NCI-H2196 (cell line): ENCODE measurements around the gene TSPAN33.
A peak's percentile ranks its signal among the peaks of the same experiment; 100 is the strongest.

Source experiments
- DNase-seq: peaks from one replicate; lab custom pipeline; 2025; ENCODE audit not compliant: unreplicated experiment; lab: John Stamatoyannopoulos, UW

TSPAN33 gene

DNA sequence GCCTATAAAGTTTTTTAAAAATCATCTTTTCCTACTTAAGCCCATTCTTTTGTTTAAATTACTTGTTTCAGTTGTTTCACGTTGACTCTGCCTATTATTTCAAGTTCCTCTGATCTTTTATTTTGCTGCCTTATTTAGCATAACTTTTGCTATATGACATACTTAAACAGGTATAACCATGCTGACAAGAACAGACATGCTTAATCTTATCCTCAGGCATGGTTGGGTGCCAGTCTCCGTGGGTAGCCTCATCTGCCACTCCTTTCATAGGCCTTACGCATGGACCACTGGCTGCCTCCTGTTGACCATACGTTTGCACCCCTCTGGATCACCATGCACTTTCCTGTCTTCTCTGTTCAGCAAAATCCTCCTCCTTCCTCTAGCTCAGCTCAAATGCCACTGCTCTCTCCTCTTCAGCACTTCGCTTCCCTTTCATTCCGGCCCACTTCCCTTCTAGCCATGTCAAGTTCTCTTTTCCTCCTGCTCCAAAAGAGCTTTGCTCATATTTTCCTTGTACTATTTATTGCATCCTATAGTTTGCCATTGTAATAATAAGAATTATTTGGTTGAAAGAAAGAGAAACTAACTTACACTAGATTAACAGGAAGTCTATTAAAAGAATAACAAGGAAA lies 10.0 kb upstream of the TSPAN33 start:
- no peak for DNase-seq

DNA sequence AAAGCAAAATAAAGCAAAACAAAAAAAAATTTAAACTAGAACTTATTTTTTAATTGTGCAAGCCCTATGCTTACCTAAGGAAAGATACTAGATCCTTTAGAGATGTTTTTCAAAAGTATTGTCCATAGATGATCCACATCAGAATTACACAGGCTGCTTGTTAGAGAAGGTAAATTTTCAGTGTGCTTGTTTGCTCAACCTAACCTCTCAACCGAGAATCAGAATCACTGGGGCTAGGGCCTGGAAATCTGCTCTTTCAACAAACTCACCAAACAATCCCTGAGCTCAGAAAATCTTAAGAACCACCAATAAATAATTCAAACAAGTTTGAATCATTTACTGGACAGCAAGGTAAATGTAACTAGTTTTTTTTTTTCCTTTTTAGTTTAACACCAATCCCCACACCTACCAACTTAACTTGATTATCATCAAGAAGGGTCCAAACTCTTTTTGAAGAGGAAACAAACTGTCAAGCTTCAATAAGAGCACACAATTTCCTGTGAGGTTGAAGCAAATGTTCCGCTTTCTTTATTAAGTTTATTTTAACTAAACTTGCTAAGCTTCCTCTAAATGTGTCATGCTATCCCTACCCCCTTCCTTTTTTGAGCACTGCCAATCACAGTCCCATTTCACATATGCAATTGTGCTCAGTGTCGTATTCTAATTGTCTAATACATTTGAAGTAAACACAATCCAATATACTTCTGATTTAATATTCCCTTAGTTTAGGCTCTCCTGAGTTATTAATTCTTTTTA lies 7.4 kb upstream of the TSPAN33 start:
- DNase-seq = no peak

DNA sequence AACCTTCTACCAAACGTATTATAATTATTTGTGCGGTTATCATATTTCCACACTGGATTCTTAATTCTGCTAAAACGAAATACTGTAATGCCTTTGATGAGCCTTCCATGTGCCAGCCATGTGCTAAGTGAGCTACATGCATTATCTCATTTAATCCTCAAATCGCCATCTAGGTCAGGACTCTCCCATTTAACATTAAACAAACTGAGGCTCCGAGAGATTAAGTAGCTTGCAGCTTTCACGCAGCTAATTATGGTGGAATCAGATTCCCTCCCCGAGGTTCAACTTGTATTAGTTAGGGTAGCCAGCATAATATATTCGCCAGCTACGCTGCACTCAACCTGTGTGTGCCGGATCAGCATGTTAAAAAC lies 798 bp upstream of the TSPAN33 start:
- DNase-seq = no peak

DNA sequence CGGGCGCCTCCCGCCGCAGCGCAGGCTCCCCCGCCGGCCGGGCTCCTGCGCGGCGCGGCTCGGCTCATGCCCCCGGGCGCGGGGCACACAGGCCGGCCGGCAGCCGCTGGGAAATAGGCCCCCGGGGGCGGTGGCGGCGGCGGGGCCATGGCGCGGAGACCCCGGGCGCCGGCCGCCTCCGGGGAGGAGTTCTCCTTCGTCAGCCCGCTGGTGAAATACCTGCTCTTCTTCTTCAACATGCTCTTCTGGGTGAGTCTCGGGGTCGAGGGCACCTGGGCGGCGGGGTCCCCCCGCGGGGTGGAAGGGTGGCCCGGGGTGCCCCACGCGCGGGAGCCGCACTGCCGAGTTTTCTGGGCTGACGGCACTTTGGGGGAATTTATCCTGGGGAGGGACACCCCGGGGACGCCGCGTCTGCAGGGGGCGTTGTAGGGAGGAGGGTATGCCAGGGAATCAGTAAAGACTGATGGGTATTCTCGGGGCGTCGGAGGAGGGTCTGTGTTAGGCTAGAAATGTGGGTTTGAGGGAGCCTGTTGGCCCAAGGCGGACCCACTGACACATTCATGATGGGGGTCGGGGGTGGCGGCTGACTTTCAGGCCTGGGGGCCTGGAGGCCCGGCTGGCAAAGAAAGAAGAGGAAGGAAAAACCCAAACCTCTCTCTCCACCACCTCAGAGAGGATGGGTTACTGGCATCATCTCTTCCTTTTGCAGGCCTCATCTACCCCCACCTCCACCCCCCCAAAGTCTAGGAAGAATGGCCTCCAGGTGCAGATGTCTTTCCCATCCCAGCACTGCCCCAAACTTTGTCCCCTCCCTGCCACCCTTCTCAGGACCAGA lies 544 bp downstream of the TSPAN33 start:
- no peak for DNase-seq

- DNase-seq = no peak
These were observed 1.9 kb downstream of the TSPAN33 start for GRCh38 chr7:129146237-129146979.

DNA sequence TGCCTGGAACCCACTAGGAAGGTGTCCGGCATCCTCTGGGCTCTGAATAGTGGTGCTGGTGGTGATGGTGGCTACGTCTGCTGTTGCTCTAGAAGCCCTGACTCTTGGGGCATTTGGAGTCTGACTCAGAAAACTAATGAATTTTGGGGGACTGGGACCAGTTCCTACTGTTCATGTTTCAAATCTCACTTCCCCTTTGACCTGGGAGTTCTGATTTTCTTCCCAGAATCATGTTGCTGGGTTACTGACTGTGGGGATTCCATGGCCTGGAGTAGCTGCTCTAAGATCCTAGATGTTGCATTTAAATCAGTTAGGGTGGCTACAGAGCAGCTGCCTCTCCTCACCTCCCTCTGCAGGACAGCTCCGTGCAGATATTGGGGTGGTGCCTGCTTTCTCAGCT lies 3.2 kb downstream of the TSPAN33 start:
- DNase-seq = no peak

DNA sequence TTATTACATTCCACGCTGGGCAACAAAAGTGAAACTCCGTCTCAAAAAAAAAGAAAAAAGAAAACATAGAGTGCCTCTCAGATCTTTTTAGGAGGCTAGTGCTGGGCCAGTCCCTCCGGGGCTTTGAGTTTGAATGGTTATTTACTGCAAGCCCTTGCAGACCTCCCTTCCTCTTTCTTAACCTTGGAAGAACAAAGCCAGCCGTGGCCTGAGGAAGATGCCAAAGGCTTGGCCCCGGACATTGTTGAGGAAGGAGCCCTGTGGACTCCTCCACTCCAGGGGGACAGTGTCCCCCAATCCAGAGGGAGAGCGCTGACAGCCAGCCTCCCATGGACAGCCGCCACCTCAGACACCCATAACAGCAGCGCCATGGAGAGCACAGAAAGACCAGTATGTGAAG lies 5.0 kb downstream of the TSPAN33 start:
- no peak for DNase-seq

GRCh38 chr7:129150199-129150996 lies 5.9 kb downstream of the TSPAN33 start:
- DNase-seq = no peak

GRCh38 chr7:129157651-129158050 lies 13.1 kb downstream of the TSPAN33 start:
- DNase-seq = no peak

DNA sequence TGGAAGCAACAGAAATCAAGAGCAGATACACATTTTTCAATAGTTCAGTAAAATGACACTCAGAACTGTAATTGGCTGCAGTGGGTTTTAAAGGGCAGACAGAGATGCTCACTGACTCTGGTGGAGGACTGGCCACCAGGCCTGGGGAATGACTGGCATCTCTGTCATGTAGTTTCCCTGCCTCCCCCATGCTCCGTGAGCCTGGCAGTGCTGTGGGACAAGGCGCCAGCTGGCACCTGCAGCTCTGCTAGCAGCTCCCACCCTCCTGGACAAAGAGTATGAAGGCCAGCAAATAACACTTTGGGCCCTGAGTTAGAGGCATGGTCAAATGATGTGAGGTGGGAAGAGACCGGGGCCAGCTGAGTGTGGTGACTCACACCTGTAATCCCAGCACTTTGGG lies 15.0 kb downstream of the TSPAN33 start:
- DNase-seq = no peak

- peak; percentile 53 for DNase-seq
These were observed 15.8 kb downstream of the TSPAN33 start for GRCh38 chr7:129160161-129160905.

GRCh38 chr7:129161524-129162225 lies 17.2 kb downstream of the TSPAN33 start:
- DNase-seq = no peak

DNA sequence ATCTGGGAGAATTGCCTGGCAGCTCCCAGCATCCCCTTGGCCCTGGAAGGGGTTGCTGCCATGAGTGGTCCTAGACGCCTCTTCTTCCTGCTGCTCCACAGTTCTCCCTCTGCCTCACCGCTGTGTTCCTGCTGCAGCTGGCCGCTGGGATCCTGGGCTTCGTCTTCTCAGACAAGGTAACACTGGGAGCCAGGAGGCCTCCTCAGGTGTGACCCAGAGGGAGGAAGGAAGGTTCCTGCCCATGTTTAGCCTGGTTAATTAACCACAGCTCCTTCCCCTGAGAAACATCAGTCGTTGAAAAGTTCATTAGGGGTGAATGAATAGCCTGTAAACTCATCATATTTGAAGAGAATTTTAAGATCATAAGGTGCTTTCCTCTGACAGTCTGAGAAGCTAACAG lies 18.2 kb downstream of the TSPAN33 start:
- DNase-seq = no peak

DNA sequence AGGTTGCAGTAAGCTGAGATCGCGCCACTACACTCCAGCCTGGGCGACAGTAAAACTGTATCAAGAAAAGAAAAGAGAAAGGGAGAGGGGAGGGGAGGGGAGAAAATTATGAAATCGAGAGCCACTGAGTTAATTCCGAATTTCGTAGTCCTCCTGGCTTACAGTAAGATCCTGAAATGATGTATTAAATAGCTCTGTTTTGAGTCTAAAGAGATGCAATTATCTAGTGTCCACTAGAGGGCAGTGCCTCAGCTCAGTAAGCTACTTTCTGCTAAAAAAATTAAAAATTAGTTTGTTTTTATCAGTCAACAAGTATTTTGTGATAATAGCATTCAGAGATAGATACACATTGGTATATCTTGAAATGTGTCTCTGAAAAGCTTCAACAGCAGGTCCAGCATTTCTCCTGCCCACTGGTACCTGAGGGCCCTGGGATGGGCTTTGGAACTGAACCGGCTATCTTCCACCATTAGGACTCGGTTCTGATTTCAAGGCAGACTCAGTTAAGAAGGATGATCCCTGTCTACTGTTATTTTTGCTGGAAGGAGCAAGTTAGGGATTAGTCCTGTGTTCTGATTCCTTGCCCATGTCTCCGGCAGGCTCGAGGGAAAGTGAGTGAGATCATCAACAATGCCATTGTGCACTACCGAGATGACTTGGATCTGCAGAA lies 19.5 kb downstream of the TSPAN33 start:
- peak; percentile 49 for DNase-seq

DNA sequence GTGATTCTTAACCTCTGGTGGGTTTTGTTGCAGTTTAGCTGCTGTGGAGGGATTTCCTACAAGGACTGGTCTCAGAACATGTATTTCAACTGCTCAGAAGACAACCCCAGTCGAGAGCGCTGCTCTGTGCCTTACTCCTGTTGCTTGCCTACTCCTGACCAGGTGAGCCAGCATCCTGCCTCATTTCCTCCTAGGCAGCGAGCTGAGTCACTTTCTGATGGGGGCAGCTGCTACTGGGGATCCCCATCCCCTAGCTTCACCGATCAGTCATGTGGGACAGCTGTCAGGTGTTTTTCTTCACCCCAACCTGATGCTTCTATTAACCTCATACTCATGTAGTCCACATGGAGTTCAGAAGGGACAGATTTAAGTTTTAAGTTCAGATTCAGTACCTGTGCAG lies 22.2 kb downstream of the TSPAN33 start:
- DNase-seq = no peak

GRCh38 chr7:129167817-129168216 lies 23.3 kb downstream of the TSPAN33 start:
- no peak for DNase-seq

DNA sequence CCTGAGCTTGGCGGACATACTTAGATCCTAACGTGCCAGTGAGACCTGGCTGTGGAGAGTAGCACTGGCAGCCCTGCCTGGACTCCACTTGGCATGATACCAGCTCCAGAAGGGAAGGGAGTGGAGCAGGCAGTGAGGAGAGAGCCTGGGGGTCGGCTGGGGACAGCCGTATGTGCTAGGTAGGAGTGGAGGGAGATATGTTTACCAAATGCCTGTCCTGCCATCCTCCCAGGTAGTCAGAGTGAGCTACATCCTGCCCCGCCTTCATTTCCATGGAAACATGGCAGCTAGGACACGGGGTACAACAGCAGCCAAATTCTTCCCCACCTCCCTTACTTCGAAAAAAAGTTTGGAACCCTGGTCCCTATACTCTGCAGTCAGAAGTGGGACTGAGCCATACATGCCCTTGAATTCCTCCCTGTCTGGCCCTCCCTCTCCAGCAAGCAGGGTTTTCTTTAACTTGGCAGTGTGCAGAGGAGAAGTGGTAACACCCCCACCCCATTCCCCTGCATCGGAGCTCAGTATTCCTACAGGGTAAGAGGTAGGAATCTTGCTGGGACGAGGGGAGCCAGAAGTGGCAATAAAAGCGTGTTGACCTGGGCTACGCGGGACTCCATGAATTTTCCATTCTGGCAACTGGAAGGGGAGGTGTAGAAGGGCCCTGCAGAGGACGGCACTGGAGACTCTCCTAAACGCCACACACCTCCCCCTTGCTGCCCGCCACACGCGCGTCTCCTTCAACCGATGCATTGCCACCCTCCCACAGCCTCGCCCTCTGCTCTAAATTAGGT lies 23.9 kb downstream of the TSPAN33 start:
- DNase-seq = no peak

DNA sequence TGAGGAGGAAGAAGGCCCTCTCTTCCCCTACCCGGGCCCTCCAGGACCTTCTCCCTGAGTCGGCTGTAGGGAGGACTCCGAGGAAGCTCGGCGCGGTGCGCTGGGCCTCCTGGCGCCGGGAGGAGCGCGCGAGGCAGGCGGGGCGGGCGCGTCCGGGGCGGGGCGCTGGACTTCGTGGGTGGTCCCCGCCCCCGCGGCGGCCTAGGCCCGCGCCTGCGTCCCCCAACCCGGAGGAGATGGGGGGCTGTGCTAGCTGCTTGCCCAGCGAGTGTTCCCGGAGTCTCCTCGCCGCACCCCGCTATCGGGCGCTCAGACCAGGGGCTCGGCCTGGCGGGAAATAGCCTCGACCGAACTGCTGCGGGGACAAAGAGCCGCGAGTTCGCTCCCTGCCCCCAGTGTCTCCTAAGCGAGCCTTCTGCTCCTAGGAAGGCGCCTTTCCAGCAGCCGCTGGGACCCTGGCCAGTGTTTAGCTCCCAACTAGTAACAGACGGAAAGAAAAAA lies 24.7 kb downstream of the TSPAN33 start:
- DNase-seq = no peak
